ENCODE data around the gene SPTY2D1. TPM values are rescaled to one million over a fixed set of nuclear protein-coding genes. Genes with fewer than 3 reads are reported as not detected.

The SPTY2D1 gene, protein sequence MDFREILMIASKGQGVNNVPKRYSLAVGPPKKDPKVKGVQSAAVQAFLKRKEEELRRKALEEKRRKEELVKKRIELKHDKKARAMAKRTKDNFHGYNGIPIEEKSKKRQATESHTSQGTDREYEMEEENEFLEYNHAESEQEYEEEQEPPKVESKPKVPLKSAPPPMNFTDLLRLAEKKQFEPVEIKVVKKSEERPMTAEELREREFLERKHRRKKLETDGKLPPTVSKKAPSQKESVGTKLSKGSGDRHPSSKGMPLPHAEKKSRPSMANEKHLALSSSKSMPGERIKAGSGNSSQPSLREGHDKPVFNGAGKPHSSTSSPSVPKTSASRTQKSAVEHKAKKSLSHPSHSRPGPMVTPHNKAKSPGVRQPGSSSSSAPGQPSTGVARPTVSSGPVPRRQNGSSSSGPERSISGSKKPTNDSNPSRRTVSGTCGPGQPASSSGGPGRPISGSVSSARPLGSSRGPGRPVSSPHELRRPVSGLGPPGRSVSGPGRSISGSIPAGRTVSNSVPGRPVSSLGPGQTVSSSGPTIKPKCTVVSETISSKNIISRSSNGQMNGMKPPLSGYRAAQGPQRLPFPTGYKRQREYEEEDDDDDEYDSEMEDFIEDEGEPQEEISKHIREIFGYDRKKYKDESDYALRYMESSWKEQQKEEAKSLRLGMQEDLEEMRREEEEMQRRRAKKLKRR
- 14.5 to 22.6 TPM (median 17.7 TPM) in 5 replicates for total RNA-seq (2022; extraction: Qiagen RNA extraction; ENCODE audit: low read depth)

GRCh38 chr11:18634140-18635032 is at the start of gene SPTY2D1:
SPTY2D1 (minus strand) TSS chr11:18634342; CDS start chr11:18634257, 85 bp downstream.

GRCh38 chr11:18599739-18600230 is 34.4 kb downstream of the SPTY2D1 start, which contains the start of gene MISFA:
MISFA (plus strand) TSS chr11:18599789; CDS start chr11:18599929, 140 bp downstream.

DNA sequence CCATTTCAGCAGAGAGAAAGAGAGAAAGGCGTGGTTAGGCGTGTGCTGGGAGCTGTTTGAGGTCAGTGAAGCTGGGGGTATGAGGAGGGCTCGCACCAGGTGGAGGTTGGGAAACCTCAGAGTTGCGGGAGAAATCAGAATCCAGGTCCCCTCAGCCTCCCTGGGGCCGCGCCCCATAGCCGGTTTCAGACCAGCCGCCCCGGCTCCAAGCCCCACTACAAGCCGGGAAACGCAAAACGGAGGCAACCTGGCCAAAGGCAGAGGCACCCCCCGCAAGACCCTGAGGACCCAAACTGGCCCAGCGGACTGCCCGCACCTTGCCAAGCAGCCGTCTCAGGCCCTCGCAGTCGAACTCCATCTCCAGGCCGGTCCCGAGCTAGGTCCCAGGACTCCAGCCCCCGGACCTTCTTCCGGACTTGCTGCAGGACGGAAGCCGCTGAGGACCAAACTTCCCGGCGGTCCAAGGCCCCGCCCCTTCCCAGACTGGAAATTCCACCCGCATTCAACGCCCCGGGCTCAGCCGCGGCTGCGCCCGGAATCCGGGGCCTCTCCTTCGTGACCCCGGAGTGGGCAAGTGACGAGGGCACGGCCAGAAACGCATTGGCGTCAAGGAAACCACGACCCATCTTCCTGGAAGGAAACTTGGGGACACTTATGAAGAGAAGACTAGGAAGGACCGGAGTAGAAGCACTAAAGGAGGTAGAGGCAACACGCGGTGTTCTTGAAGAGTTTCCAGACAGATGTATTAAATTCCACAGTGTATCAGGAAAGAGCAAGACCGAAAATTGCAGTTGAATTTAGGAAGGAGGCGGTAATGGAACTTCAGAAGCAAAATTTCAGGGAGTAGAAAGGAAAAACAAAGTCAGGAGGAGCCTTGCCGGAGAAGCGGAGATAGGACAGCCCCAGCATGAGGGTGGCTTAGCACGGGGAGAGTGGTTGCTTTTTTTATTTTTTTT is 45.6 kb downstream of the SPTY2D1 start, which contains the start of gene UEVLD:
Gene UEVLD, minus strand, starts transcription at position 438 of the 956 bp plus-strand sequence. Its CDS starts 80 bp downstream, at position 358.

Other genes starting within 250 kb of the SPTY2D1 start
- gene LDHA, start 239.8 kb downstream of the SPTY2D1 start, total RNA-seq (2022; extraction: Qiagen RNA extraction; ENCODE audit: low read depth) = 2,235 to 3,232 TPM (median 2,437 TPM) in 5 replicates
- 0.06 to 0.28 TPM (median 0.28 TPM) in 3 of 5 replicates, not detected in the others for gene LDHC, start 222.0 kb downstream of the SPTY2D1 start, total RNA-seq (2022; extraction: Qiagen RNA extraction; ENCODE audit: low read depth)
- gene LDHAL6A, start 178.5 kb downstream of the SPTY2D1 start, total RNA-seq (2022; extraction: Qiagen RNA extraction; ENCODE audit: low read depth) = not detected in 5 replicates
- 92.9 to 113 TPM (median 97.6 TPM) in 5 replicates for gene TSG101, start 107.4 kb downstream of the SPTY2D1 start, total RNA-seq (2022; extraction: Qiagen RNA extraction; ENCODE audit: low read depth)
- 16.8 to 26.4 TPM (median 20.4 TPM) in 5 replicates for gene UEVLD, start 45.6 kb downstream of the SPTY2D1 start, total RNA-seq (2022; extraction: Qiagen RNA extraction; ENCODE audit: low read depth)
- 2.0 to 2.8 TPM (median 2.0 TPM) in 5 replicates for gene MISFA, start 34.6 kb downstream of the SPTY2D1 start, total RNA-seq (2022; extraction: Qiagen RNA extraction; ENCODE audit: low read depth)
- gene TMEM86A, start 64.4 kb upstream of the SPTY2D1 start, total RNA-seq (2022; extraction: Qiagen RNA extraction; ENCODE audit: low read depth) = 0.31 to 0.64 TPM (median 0.58 TPM) in 5 replicates
- gene IGSF22, start 91.8 kb upstream of the SPTY2D1 start, total RNA-seq (2022; extraction: Qiagen RNA extraction; ENCODE audit: low read depth) = 0.02 TPM in 1 of 5 replicates, not detected in the others
- gene PTPN5, start 157.5 kb upstream of the SPTY2D1 start, total RNA-seq (2022; extraction: Qiagen RNA extraction; ENCODE audit: low read depth) = 0.02 TPM in 1 of 5 replicates, not detected in the others

Data from A549 treated with CpdA at 1 μM for 4 hours (cell line).